ENCODE results near the gene LSM5.

The LSM5 gene

GRCh38 chr7:32490127-32490796 lies at the start of gene LSM5:
LSM5 (minus strand) TSS chr7:32490380; CDS start chr7:32490365, 15 bp downstream.
- peak; percentile 96 for DNase-seq (ENCODE audit: low read depth)
- no peak for TF ChIP-seq CTCF (IDR thresholded peaks at IDR 0.05; ENCODE audit: insufficient read depth, low read depth, low read length, missing control alignments)
- peak within 1 kb of the TSS; percentile 88 for H3K4me3 ChIP-seq (ENCODE audit: low read length)

GRCh38 chr7:32539366-32539765 lies 49.2 kb upstream of the LSM5 start:
- no peak for DNase-seq (ENCODE audit: low read depth)
- no peak for TF ChIP-seq CTCF (IDR thresholded peaks at IDR 0.05; ENCODE audit: insufficient read depth, low read depth, low read length, missing control alignments)
- H3K4me3 ChIP-seq (ENCODE audit: low read length) = no peak overlapping the region

DNA sequence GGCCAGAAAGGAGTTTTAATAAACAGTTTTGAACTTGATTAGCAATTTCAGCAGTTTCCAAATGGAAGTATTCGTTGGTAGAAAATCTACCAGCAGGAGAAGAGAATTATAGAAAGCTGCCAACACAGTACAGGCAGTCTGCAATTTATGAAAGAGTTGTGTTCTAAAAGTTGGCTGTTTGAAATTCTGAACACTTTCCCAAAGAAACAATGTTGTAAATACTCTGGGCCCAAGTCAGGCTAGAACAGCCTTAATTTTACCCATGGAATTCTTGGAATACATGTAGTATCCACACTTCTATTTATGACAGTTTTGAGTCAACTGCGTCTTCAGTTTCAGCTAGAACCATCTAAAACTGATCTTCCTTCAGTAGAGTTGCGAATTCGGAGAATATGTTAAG lies 47.6 kb upstream of the LSM5 start:
- DNase-seq (ENCODE audit: low read depth) = no peak
- no peak overlapping the region for H3K4me3 ChIP-seq (ENCODE audit: low read length)
- TF ChIP-seq CTCF (IDR thresholded peaks at IDR 0.05; ENCODE audit: insufficient read depth, low read depth, low read length, missing control alignments) = no peak

- no peak for TF ChIP-seq CTCF (IDR thresholded peaks at IDR 0.05; ENCODE audit: insufficient read depth, low read depth, low read length, missing control alignments)
Measured at GRCh38 chr7:32536585-32536984, 46.4 kb upstream of the LSM5 start.

DNA sequence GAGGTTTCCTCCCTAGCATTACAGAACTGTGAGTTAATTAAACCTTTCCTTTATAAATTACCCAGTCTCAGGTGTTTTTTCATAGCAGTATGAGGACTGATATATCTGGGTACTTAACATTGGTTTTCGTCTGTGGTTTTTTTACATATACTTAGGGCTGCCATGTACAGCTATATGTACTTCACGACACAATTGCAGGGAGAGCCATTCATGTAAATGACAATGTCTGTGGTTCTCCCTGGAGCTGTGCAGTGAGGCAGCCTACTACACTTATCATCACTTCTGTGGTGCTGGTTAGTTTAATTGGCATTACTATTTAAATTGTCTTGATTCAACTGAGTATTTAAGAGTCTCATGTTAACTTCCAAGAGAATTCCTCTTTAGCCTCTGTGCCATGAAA lies 45.8 kb upstream of the LSM5 start:
- DNase-seq (ENCODE audit: low read depth) = no peak
- no peak for TF ChIP-seq CTCF (IDR thresholded peaks at IDR 0.05; ENCODE audit: insufficient read depth, low read depth, low read length, missing control alignments)
- no peak overlapping the region for H3K4me3 ChIP-seq (ENCODE audit: low read length)

More at GRCh38 chr7:32536585-32536984, 46.4 kb upstream of the LSM5 start:
- H3K4me3 ChIP-seq (ENCODE audit: low read length) = no peak overlapping the region
- peak; percentile 69 for DNase-seq (ENCODE audit: low read depth)

DNA sequence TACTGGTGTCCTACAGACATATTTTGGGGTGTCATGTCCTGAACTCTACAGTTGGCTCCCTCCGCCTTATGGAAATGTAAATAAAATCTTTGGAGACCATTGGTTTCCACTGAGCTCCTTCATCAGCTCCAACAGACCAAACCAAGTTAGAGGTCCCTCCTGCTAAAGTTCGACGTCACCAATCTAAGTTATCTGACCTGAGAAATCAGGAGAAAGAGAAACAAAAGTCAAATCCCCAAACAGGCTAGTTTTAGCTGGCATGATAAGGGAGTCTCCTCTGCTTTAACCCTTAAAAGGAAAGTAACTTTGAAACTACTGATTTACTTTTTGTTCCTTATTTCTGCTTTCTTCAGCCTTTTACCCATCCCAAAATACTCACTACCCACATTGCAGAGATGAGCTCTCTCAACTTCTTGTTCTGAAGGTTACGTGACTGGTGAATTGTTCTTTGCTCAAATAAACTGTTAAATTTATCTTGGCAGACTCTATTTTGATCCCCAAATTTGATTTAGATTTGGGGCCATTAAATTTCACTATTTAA lies 45.1 kb upstream of the LSM5 start:
- no peak for TF ChIP-seq CTCF (IDR thresholded peaks at IDR 0.05; ENCODE audit: insufficient read depth, low read depth, low read length, missing control alignments)

More for the DNA sequence above, 45.1 kb upstream of the LSM5 start:
- H3K4me3 ChIP-seq (ENCODE audit: low read length) = no peak overlapping the region
- DNase-seq (ENCODE audit: low read depth) = no peak
